ENCODE results near the gene FAM107B.
A peak's percentile ranks its signal among the peaks of the same experiment; 100 is the strongest.
"Not testable (repeated sequence)": the region's sequence is repeated elsewhere in the genome, so short reads cannot be mapped to it uniquely, and the experiment has no call there.

Gene FAM107B

DNA sequence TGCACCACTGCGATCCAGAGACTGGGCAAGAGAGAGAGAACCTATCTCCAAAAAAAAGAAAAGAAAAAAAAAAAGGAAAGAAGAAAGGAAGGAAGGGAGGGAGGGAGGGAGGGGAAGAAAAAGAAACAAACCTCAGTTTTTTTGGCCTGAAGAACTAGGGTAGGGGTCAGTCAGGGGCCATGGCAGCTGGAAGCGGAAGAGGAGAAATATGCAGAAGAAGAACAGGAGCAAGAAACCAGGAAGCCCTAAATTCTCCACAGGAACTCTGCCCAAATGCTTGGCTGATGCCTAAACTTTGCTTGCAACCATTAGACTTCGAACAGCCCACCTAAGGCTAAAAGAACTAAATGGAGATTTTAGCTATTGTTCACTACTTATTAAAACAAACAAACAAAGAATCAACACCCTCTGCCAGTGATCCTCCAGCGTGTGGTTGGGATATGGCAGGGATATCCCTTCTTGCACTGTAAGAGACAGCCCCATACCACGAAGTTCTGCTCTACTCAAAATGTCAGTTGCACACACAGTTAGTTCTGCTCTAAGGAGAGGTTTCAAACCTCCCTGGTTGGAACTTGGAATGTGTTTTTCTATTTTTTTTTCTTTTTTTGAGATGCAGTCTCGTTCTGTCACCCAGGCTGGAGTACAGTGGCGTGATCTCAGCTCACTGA lies 139.5 kb downstream of the FAM107B start:
- no peak for DNase-seq (ENCODE audit: low read depth in 2 of 2)

DNA sequence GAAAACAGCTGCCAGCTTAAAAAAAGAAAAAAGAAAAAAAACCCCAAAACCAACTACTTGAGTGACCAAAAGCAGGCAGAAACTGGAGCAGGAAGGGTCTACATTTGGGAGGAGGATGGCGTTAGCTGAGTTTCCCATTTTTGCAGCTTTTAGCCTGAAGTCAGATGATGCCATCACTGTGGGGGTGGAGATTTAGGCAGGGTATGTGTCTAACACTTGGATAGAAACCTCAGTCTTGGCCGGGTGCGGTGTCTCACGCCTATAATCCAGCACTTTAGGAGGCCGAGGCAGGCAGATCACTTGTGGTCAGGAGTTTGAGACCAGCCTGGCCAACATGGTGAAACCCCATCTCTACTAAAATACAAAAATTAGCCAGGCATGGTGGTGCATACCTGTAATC lies 140.1 kb downstream of the FAM107B start:
- DNase-seq (ENCODE audit: low read depth in 2 of 2) = not testable (repeated sequence)

DNA sequence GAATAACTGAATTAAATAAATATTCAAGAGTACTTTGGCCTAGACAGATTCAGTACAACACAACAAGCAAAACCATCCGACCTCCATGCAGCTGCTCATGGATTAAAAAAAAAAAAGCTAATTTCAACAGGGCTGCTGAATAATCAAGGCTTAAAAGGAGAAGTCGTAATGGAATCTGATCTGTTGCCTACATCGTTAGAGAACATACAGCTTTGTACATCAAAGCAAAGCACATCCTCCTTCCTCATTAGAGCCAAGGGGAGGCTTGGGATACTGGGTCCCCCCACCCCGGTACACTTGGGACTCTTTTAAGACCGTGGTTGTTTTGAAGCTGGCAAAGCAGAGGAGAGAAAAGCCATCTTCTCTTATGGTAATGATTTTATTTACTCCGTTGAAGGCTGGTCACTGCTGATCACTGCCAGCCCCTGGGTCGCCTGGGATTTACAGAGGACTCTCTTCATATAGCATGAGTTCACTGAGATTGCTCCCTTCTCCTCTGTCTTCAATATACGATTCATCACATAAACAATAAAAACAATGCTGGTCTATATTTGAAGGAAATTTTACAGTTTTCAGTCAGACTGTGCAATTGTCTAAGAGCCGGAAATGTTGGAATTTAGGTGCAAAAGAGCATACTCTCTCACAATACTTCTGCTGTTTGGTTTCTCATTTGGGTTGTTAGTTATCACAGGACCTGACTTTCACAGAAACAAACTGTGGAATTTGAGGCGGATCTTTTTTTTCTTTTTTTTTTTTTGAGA lies 148.8 kb downstream of the FAM107B start:
- no peak for DNase-seq (ENCODE audit: low read depth in 2 of 2)

DNA sequence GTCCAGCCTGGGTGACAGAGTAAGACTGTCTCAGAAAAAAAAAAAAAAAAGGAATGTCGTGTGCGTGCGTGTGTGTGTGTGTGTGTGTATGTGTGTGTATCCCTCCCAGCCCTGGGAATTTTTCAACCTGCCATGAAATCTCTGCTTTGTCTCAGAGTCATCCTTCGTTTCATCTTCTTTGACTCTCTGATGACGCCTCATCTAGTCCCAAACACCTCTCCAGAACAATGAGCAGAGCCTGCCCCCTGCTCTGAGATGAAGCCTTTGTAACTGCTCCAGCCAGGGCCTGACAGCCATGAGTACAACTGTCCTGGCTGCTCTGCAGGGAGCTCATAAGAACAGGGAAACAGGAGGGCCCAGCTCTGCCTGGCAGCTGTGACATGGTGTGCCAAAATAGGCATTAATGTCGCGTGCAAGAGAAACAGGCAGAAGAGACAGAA lies 149.5 kb downstream of the FAM107B start:
- DNase-seq (ENCODE audit: low read depth in 2 of 2) = no peak

DNA sequence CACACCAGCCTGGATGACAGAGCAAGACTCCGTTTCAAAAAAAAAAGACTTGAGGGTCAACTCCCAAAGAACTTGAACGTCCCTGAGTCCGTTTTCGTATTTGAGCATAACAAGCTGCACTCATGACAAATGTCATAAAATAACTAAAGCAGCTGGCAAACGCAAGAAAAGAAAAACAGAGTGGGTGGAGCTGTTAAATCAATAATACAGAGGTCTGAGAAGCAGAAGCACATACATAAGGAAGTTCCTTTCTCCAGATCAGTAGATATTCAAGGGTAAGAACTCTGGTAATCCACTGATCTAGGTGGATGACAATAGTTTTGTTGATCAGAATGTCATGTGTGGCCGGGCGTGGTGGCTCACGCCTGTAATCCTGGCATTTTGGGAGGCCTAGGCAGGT lies 150.1 kb downstream of the FAM107B start:
- no peak for DNase-seq (ENCODE audit: low read depth in 2 of 2)

DNA sequence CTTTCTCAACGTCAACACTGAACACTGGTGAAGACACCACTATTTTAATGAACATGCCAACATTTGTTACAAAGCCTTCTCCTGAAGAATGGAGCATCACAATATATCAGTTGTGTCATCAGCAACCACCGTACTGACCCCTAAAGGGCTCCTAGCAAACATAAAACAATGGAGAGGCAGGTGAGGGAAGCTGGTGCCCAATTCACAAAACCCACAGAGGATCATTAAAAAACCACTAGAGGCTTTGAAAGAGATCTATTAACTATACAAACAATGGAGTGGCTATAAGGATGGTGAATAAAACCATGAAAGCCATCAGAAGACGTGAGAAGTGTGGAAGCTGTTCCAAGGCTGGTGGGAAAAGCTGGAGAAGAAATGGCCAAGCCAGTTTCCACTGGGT lies 150.8 kb downstream of the FAM107B start:
- no peak for DNase-seq (ENCODE audit: low read depth in 2 of 2)

DNA sequence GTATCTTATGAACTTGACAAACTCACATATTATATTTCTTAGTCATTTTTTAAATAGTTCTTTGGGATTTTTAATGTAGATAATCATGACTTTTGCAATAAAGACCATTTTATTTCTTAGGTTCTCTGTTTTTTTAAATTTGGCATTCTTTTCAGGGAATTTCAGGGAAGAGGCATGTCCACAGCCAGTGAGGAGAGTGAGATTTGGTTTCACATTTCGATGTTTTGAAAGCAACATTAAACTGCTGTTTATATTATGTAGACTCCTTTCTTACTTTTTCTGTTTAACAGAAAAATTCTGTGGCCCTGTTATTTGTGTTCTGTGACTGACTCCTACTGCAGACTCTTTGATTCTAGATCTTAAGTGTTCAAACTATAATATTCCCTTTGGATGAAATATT lies 153.7 kb downstream of the FAM107B start:
- DNase-seq (ENCODE audit: low read depth in 2 of 2) = no peak

DNA sequence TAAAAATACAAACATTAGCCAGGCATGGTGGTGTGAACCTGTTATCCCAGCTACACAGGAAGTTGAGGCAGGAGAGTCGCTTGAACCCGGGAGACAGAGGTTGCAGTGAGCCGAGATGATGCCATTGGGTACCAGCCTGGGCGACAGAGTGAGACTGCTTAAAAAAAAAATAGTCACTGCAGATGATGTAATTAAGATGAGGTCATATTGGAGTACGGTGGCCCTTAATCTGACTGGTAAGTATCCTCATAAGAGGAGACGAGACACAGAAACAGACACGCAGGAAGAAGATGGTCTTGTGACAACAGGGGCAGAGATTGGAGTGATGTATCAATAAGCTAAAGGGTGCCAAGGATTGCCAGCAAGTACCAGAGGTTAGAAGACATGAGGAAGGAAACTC lies 156.0 kb downstream of the FAM107B start:
- DNase-seq (ENCODE audit: low read depth in 2 of 2) = no peak

DNA sequence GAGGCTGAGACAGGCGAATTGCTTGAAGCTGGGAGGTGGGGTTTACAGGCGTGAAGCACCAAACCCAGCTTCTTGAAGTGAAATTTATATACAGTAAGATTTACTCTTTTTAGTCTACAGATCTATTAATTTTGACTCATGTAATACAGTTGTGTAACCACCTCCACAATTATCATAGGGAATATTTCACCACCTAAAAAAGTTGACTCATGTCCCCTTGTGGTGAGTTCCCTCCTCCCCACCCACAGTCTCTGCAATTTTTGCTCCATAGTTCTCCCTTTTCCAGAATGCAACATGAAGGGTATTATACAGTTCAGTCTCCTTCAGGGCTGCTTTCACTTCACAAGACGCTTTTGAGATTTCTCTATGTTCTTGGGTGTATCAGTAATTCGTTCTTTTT lies 156.8 kb downstream of the FAM107B start:
- no peak for DNase-seq (ENCODE audit: low read depth in 2 of 2)

DNA sequence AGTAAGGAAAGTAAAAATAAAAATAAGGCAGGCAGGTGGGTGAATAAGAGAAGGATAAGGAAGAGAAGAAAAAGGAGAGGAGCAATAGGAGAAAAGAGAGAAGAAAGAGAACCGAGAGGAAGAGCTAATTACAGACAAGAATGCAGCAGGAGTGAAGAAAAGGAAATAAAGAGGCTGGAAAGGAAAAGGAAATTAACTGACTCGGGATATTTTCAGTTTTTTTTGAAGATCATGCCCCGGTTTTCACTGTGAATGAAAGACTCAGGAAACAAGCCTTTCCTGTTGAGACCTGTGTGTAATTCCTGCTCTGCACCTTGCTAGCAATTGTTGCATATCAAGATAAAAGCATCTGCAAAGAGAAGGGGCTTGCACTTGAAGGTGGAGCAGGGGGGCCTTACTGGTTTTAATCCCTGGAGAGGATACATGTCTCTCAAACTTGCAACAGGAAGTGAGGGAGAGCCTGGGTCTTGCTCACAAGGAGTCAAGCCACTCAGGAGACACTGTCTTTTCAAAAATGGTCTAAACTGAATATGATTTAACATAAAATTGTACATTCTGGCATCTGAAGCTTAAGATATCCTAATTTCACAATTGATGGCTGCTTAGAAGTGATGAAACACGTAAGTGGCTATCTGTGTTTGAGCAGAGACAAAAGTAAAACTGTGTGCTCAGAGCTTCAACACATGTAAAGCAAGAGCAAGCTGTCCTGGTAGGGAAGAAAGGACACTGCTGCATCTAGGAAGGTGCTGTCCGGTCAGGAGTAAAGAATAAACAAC lies 157.6 kb downstream of the FAM107B start:
- no peak for DNase-seq (ENCODE audit: low read depth in 2 of 2)

DNA sequence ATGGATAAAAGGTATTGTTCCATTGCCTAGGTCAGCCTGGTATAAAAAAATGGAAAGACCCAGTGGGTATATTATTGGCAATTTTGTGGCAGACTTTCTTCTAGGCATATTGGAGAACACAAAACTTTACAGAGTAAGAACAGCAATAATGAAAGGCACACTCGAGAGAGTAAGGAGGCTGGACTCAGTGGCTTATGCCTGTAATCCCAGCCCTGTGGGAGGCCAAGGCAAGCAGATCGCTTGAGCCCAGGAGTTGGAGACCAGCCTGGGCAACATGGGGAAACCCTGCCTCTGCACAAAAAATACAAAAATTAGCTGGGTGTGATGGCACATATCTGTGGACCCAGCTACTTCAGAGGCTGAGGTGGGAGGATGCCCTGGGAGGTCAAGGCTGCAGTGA lies 158.2 kb downstream of the FAM107B start:
- no peak for DNase-seq (ENCODE audit: low read depth in 2 of 2)

DNA sequence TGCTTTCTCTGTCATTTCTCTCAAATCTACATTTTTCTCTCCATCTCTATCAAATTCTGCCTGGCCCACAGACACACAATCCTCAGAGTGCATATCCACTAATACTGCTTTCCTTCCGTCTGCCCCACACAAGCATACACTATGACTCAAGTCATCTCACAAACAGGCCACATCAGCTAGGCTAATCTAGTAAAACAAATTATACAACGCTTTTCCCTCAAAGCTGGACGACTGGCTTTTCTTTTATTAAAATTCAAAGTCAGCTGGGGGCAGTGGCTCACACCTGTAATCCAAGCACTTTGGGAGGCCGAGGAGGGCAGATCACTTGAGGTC lies 161.1 kb downstream of the FAM107B start:
- DNase-seq (ENCODE audit: low read depth in 2 of 2) = no peak

DNA sequence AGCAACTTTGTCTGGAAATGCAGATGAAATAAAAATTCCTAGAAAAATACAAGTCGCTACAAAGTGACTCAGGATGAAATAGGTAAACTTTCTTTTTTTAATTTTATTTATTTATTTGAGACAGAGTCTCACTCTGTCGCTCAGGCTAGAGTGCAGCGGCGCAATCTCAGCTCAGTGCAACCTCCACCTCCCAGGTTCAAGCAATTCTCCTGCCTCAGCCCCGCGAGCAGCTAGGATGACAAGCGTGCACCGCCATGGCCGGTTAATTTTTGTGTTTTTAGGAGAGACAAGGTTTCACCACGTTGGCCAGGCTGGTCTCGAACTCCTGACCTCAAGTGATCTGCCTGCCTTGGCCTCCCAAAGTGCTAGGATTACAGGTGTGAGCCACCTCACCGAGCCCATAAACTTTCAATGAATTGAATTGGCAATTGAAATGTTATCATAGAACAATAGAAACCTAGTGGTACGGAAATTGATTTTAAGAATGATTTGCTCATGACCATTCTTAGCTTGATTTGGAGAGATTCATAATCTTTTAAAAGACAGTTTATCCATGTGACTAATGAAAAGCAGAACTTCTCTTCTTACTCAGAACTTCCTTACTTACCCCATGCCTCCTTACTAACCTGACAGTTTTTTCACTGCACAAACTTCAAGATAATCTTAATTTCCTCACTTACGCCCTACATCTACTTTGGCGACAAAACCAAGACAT lies 161.7 kb downstream of the FAM107B start:
- DNase-seq (ENCODE audit: low read depth in 2 of 2) = no peak

DNA sequence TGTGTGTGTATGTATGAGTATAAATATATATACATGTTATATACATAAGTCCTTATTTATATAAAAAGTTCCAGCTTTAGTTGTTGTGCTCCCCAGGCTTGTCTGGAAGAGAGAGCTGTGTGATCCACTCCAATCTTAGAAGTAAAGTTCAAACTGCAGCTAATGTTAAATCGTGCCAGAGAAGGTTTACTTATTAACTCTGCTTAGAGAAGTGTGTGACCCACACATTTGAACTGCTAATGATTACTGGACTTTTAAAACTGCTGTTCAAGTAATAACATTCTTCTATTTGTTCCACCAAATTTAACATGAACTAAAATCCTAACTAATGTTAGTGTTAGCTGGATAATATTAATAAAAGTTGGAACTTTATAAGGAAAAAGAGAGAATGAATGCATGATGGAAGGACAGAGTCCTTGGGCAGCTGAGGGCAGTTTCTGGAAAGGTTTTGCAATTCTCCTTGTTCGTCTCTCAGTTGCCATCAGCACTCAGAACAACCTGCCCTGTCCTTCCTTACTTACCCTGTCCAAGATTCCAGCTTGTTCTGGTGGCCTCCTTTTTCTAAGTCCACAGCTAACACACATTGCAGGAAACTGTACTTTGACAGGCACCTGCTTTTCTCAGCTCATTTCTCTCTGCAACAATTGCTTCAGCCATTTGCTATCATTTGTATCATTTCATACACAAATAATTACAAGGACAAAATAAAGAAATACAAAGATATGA lies 162.6 kb downstream of the FAM107B start:
- DNase-seq (ENCODE audit: low read depth in 2 of 2) = no peak

DNA sequence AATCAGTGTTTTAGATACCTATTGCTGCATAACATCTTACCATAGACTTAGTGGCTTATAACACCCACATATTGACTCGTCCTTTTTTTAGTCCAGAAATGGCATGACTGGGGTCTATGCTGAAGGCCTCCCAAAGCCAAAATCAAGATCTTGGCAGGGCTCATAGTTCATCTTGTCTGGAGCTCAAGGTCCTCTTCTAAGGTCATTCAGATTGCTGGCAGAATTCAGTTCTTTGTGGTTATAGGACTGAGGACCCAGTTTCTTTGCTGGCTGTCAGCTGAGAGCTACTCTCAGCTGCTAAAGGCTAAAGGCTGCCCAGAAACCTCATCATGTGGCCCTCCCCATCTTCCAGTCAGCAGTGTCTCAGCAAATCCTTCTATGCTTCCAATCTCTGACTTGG lies 165.5 kb downstream of the FAM107B start:
- no peak for DNase-seq (ENCODE audit: low read depth in 2 of 2)

DNA sequence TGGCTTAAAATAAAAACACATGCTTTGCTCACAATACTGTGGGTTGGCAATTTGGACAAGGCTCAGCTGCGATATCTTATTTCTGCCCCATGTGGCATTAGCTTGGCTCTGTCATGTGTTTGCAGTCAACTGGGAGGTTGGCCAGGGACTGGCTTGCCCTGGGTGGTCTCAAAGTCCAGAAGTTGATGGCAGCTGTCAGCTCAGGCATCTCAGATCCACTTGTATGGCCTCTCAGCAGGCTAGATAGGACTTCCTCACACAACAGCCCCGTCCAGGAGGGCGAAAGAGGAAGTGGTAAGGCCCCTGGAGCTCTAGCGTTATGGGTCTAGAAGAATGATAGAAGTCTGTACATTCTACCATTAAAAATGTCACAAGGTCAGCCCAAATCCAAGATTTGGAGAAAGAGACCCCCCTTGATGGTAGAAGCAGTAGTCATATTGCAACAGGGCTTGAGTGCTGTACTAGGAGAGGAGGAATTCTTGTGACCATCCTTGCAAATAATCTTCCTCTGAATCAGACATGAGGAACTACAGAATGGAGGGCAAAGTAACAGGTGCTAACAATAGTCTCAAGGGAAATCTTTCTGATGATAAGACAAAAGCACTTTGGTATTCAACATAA lies 166.2 kb downstream of the FAM107B start:
- no peak for DNase-seq (ENCODE audit: low read depth in 2 of 2)

DNA sequence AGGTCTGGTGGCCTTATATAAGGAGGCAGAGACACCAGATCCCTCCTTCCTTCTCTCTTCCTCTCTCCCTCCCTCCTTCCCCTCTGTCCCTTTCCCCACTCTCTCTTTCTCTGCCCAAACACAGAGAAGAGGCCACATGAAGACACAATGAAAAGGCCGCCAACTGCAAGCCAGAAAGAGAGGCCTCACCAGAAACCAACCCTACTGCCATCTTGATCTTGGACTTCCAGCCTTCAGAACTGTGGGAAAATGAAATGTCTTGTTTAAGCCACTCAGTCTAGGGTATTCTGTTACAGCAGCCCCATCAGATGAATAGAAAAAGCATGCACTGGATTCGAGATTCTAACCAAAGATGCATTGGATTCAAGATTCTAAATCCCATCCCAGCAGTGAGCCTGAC lies 168.1 kb downstream of the FAM107B start:
- DNase-seq (ENCODE audit: low read depth in 2 of 2) = no peak

DNA sequence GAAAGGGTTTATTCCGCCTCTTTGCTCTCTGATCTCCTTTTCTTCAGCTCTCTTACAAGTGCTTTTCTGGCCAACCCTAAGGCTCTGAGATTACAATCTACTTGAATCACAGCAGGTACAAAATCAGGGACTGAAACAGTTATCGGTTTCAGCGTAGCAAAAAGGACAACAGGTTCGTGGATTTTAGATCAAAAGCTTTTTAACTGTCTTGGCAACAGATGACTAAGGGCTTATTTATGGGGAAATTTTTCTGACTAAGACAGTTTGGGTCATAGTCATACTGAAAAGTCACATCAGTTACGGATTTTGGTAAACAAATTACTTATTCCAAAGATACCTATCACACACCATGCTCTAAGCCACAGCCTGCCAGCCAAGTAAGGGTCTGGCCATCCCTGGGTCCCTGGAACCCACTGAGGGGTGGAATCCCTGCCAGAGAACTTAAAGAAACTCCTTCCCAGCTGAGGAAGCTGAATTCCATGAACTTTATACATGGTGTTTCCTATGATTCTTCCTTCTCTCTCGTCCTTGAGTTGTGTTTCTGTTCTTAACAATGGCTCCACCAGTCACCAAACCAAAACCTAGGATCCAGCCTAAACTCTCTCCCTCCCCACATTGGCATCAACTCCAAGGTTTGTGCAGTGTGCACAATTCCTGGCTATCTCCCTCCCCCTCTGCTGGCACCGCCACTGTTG lies 169.3 kb downstream of the FAM107B start:
- no peak for DNase-seq (ENCODE audit: low read depth in 2 of 2)

DNA sequence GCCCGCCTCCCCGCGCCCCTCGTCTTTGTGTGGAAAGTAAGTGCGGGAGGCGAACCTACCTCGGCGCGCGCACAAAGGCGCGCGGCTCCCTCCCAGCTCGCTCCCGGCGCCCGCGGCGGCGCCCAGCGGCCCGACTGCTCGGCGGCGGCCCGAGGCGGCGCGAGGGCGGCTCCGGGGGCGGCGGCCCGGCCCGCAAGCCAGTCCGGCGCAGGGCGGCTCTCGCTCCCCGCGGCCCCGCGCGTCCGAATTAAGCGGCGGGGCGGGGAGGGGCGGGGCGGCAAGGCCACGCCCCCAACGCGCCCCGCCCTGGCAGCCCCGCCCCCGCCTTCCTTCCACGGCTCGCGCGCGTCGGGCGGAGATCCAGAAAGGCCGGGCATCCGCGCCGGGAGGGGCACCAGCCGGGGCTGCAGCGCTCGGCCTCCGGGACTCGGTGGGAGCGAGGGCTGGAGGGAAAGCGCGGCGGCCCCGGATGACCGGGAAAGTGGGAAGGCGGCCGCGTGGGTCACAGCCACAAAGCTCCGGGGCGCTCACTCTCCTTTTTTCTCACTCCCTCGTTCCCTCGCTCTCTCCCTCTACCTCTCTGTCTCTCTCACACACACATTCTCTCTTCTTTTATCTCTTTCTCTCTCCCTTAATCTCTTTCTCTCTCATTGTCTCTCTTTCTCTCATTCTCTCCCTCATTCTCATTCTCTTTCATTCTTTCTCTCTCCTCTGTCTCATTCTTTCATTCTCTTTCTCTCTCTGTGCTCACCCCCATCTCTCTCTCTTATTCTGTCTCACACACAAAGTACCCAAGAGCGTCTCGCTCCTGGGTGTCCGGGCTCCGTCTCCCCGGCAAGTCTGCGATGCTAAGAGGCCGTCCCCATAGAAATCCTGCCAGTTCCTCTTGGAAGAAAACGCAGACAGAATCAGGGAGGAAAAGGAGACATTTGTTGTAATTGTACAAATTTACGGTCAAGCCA lies 170.2 kb downstream of the FAM107B start:
- DNase-seq (ENCODE audit: low read depth in 2 of 2) = peak; percentile 62 to 66
